ENCODE data around the gene CHFR. TPM values are rescaled to one million over a fixed set of nuclear protein-coding genes. Genes with fewer than 3 reads are reported as not detected.
A peak's percentile ranks its signal among the peaks of the same experiment; 100 is the strongest.

CHFR gene
- total RNA-seq, 1 donor: 24.3 TPM

DNA sequence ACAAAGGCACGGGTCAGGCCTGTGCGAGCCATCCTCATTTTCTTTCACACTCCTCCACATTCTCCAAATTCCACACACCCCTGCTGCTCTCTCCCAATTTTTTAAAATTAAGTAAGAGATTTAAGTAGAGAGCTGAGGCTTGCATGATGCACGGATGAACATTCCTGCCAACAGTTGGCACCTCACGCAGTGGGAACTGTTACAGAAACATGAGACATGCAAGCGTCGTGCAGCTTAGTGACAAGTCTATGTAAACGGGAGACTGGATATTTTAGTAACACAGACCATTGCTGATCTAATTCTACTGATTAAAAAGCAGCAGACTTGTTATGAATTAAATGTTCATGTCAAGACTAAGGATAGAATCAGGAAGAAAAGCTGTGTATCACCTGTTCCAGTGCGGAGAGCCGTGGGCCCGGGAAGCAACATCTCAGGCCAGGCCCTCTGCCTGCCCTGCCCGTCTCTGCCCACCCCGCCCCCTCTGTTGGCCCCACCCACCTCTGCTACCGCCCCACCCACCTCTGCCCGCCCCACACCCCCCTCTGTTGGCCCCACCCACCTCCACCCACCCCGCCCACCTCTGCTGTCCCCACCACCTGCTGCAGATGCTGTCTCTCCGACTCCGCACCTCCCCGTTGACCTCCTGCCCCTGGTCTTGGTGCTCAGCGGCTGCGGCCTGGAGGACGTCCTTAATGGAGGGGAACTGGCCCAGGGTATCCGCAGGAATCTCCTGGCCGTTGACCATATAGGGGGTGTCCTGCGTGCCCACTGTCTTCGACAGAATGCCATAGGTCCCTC lies 79.9 kb downstream of the CHFR start:
- no peak overlapping the region for H3K4me3 ChIP-seq (ENCODE audit: low read depth, low read length)
- no peak for DNase-seq (ENCODE audit: low read depth)
- TF ChIP-seq, protein P1, sequence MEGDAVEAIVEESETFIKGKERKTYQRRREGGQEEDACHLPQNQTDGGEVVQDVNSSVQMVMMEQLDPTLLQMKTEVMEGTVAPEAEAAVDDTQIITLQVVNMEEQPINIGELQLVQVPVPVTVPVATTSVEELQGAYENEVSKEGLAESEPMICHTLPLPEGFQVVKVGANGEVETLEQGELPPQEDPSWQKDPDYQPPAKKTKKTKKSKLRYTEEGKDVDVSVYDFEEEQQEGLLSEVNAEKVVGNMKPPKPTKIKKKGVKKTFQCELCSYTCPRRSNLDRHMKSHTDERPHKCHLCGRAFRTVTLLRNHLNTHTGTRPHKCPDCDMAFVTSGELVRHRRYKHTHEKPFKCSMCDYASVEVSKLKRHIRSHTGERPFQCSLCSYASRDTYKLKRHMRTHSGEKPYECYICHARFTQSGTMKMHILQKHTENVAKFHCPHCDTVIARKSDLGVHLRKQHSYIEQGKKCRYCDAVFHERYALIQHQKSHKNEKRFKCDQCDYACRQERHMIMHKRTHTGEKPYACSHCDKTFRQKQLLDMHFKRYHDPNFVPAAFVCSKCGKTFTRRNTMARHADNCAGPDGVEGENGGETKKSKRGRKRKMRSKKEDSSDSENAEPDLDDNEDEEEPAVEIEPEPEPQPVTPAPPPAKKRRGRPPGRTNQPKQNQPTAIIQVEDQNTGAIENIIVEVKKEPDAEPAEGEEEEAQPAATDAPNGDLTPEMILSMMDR (IDR thresholded peaks at IDR 0.05; ENCODE audit: insufficient read depth, low read length): no peak

- TF ChIP-seq, protein P1 (IDR thresholded peaks at IDR 0.05; ENCODE audit: insufficient read depth, low read length): no peak
- H3K4me3 ChIP-seq (ENCODE audit: low read depth, low read length): no peak overlapping the region
- DNase-seq (ENCODE audit: low read depth): no peak
Observed at GRCh38 chr12:132806857-132807256, 80.5 kb downstream of the CHFR start.

- TF ChIP-seq, protein P1 (IDR thresholded peaks at IDR 0.05; ENCODE audit: insufficient read depth, low read length): no peak
- no peak for DNase-seq (ENCODE audit: low read depth)
- no peak overlapping the region for H3K4me3 ChIP-seq (ENCODE audit: low read depth, low read length)
Observed at GRCh38 chr12:132804426-132804861, 83.0 kb downstream of the CHFR start.

DNA sequence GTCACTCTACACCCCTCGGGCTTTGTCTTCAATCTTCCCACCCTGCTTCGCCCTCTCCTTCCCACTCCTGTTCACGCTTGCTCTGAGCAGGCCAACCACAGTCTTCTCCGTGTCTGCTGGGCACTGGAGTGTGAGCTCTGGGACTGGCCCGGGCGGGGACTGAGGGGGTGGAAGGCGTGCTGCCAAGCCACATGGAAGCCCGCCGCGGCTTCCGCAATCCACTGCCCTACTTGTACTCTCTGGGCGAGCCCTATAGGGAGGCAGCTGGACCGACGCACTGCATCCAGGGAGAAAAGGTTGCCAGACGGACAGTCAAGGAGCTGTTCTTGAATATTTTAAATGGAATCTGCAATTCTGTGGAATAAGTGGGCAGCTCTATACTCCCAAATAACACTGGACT lies 83.5 kb downstream of the CHFR start:
- TF ChIP-seq, protein P1 (IDR thresholded peaks at IDR 0.05; ENCODE audit: insufficient read depth, low read length): no peak
- peak; percentile 7 for DNase-seq (ENCODE audit: low read depth)

GRCh38 chr12:132803125-132803524 lies 84.3 kb downstream of the CHFR start:
- DNase-seq (ENCODE audit: low read depth): no peak
- TF ChIP-seq, protein P1 (IDR thresholded peaks at IDR 0.05; ENCODE audit: insufficient read depth, low read length): no peak
- no peak overlapping the region for H3K4me3 ChIP-seq (ENCODE audit: low read depth, low read length)

More for the DNA sequence above, 83.5 kb downstream of the CHFR start:
- H3K4me3 ChIP-seq (ENCODE audit: low read depth, low read length): no peak overlapping the region

- TF ChIP-seq, protein P1 (IDR thresholded peaks at IDR 0.05; ENCODE audit: insufficient read depth, low read length): no peak
- DNase-seq (ENCODE audit: low read depth): no peak
- H3K4me3 ChIP-seq (ENCODE audit: low read depth, low read length): no peak overlapping the region
Observed at GRCh38 chr12:132801741-132802140, 85.7 kb downstream of the CHFR start.
